Smooth muscle cell (in vitro differentiated cells): ENCODE measurements around the gene ARHGEF16. TPM values are rescaled to one million over a fixed set of nuclear protein-coding genes. Genes with fewer than 3 reads are reported as not detected.

Experiments
- DNase-seq: peaks from one replicate; lab custom pipeline; 2025; ENCODE audit not compliant: unreplicated experiment; lab: John Stamatoyannopoulos, UW
- H2AFZ ChIP-seq: fragments of 200-600 bp; sonication (generic); 2 replicates; pipeline ENCODE4 v1.6.0; 2016; ENCODE audit warnings: antibody characterized with exemption, low read depth, mild to moderate bottlenecking
- H3F3A ChIP-seq: fragments of 200-600 bp; sonication (generic); 2 replicates; pipeline ENCODE4 v1.6.0; 2017; ENCODE audit warnings: antibody characterized with exemption, low read depth
- H3K27ac ChIP-seq: fragments of 200-600 bp; sonication (generic); 2 replicates; pipeline ENCODE4 v1.5.1; 2016; ENCODE audit warnings: low read depth, mild to moderate bottlenecking
- H3K27me3 ChIP-seq: fragments of 200-600 bp; sonication (generic); 2 replicates; pipeline ENCODE4 v1.6.1; 2016; ENCODE audit warnings: low read depth, mild to moderate bottlenecking
- H3K36me3 ChIP-seq: fragments of 200-600 bp; sonication (generic); 2 replicates; pipeline ENCODE4 v1.5.1; 2016; ENCODE audit warnings: low read depth
- H3K4me1 ChIP-seq: fragments of 200-600 bp; sonication (generic); 2 replicates; pipeline ENCODE4 v1.5.1; 2016; ENCODE audit warnings: low read depth
- H3K4me2 ChIP-seq: fragments of 200-600 bp; sonication (generic); 2 replicates; pipeline ENCODE4 v1.6.0; 2016; ENCODE audit warnings: mild to moderate bottlenecking
- H3K4me3 ChIP-seq: fragments of 200-600 bp; sonication (generic); 2 replicates; pipeline ENCODE4 v1.5.1; 2016; ENCODE audit warnings: mild to moderate bottlenecking
- H3K79me2 ChIP-seq: fragments of 200-600 bp; sonication (generic); 2 replicates; pipeline ENCODE4 v1.6.0; 2016; ENCODE audit warnings: low read depth, mild to moderate bottlenecking
- H3K9ac ChIP-seq: fragments of 200-600 bp; sonication (generic); 2 replicates; pipeline ENCODE4 v1.6.0; 2016; ENCODE audit warnings: low read depth
- H3K9me3 ChIP-seq: fragments of 200-600 bp; sonication (generic); replicated peaks from 2 replicates; pipeline ENCODE4 v1.5.1; 2016; ENCODE audit warnings: low read depth
- H4K20me1 ChIP-seq: fragments of 200-600 bp; sonication (generic); 2 replicates; pipeline ENCODE4 v1.6.0; 2016; ENCODE audit warnings: low read depth
- CTCF ChIP-seq: fragments of 200-600 bp; sonication (generic); IDR thresholded peaks from 2 replicates; pipeline ENCODE4 v1.5.1; 2017; ENCODE audit warnings: borderline replicate concordance, mild to moderate bottlenecking, antibody characterized with exemption; ENCODE audit not compliant: insufficient read depth, poor library complexity, severe bottlenecking
- WGBS: methylation state at CpG from one replicate; pipeline ENCODE4 v1.1.7; 2016; ENCODE audit warnings: low lambda C conversion rate; 5-methylcytosine and 5-hydroxymethylcytosine counted together
- polyA plus RNA-seq: library from polyadenylated mRNA; unstranded; fragments of >200 nt; fragmentation: Nextera tagmentation; extraction: Ambion mirVana; gene quantifications from 2 replicates; pipeline ENCODE4 v1.2.1, GENCODE V29; 2016
- total RNA-seq: library from RNA; depleted of rRNA; stranded (reverse); fragments of >200 nt; gene quantifications from 2 replicates; pipeline ENCODE4 v1.2.3, GENCODE V29; 2014

Gene ARHGEF16
- total and polyA plus RNA-seq, 2 experiments from 2014 or later = 4.6 to 6.9 TPM

GRCh38 chr1:3500265-3500835 is 45.9 kb downstream of the ARHGEF16 start:
- H3K9ac ChIP-seq = no peak overlapping the region
- H3K4me3 ChIP-seq = no peak overlapping the region
- no peaks in the 10 kb centered on the region for H3K36me3 ChIP-seq
- no peaks in the 10 kb centered on the region for H3K9me3 ChIP-seq
- H2AFZ ChIP-seq = no peak overlapping the region
- 94% methylated on average over 30 of the region's 32 CpGs for WGBS
- H3F3A ChIP-seq = no peaks in the 10 kb centered on the region
- H4K20me1 ChIP-seq = peaks cover 6% of the 10 kb centered on the region
- TF ChIP-seq CTCF = no peak
- no peaks in the 10 kb centered on the region for H3K27me3 ChIP-seq
- H3K4me1 ChIP-seq = no peaks in the 10 kb centered on the region
- no peak overlapping the region for H3K27ac ChIP-seq
- DNase-seq = no peak
- no peak overlapping the region for H3K4me2 ChIP-seq
- H3K79me2 ChIP-seq = no peaks in the 10 kb centered on the region

- DNase-seq = no peak
- H3K4me1 ChIP-seq = no peaks in the 10 kb centered on the region
- 89% methylated on average over 16 of the region's 17 CpGs for WGBS
- no peaks in the 10 kb centered on the region for H3F3A ChIP-seq
- no peak overlapping the region for H3K4me2 ChIP-seq
- no peak for TF ChIP-seq CTCF
- H3K9me3 ChIP-seq = no peaks in the 10 kb centered on the region
- no peak overlapping the region for H3K4me3 ChIP-seq
- H3K79me2 ChIP-seq = no peaks in the 10 kb centered on the region
- H2AFZ ChIP-seq = no peak overlapping the region
- H3K9ac ChIP-seq = no peak overlapping the region
- H3K27me3 ChIP-seq = no peaks in the 10 kb centered on the region
- H3K36me3 ChIP-seq = no peaks in the 10 kb centered on the region
- H3K27ac ChIP-seq = no peak overlapping the region
- peaks cover 6% of the 10 kb centered on the region for H4K20me1 ChIP-seq
These were observed 47.0 kb downstream of the ARHGEF16 start for GRCh38 chr1:3501437-3501836.

GRCh38 chr1:3501856-3502640 is 47.6 kb downstream of the ARHGEF16 start:
- Histone ChIP-seq H3K4me1 (no peaks in the 10 kb centered on the region), H3F3A (no peaks in the 10 kb centered on the region), H3K27me3 (no peaks in the 10 kb centered on the region), H3K27ac (no peak overlapping the region), H3K79me2 (no peaks in the 10 kb centered on the region), H4K20me1 (peaks cover 6% of the 10 kb centered on the region), H3K4me2 (no peak overlapping the region), H3K36me3 (no peaks in the 10 kb centered on the region), H3K9me3 (no peaks in the 10 kb centered on the region), H3K4me3 (no peak overlapping the region), H3K9ac (no peak overlapping the region), H2AFZ (no peak overlapping the region)
- TF ChIP-seq CTCF = no peak
- DNase-seq = peak; percentile 64
- WGBS = 63% methylated on average over 24 of the region's 26 CpGs
